RWPE2 (cell line): Measurements from ENCODE around the gene INKA2.

Experiments
- ATAC-seq: fragments of 200-7000 bp; cut with Tn5 transposase; 3 replicates; pipeline ENCODE4 v1.9.1; 2021; ENCODE audit warnings: low read depth
- DNase-seq: peaks from one replicate; pipeline ENCODE4 v3.0.0-alpha.2; 2020; ENCODE audit warnings: low spot score
- H3K27ac ChIP-seq: fragments of 450-650 bp; 2 replicates; pipeline ENCODE4 v1.5.1; 2017; ENCODE audit warnings: mild to moderate bottlenecking; ENCODE audit not compliant: poor library complexity, severe bottlenecking
- H3K27me3 ChIP-seq: fragments of 250-450 bp; sonication (Bioruptor Pico); 2 replicates; pipeline ENCODE4 v1.5.1; 2021; ENCODE audit warnings: mild to moderate bottlenecking, moderate library complexity; ENCODE audit not compliant: insufficient read depth, poor library complexity, severe bottlenecking
- H3K36me3 ChIP-seq: fragments of 250-450 bp; sonication (Bioruptor Pico); 2 replicates; pipeline ENCODE4 v1.5.1; 2020; ENCODE audit warnings: low read depth, mild to moderate bottlenecking, moderate library complexity
- H3K4me1 ChIP-seq: fragments of 250-450 bp; sonication (Bioruptor Pico); 2 replicates; pipeline ENCODE4 v1.5.1; 2021; ENCODE audit warnings: mild to moderate bottlenecking, moderate library complexity; ENCODE audit not compliant: insufficient read depth, poor library complexity, severe bottlenecking
- H3K4me3 ChIP-seq: fragments of 250-450 bp; sonication (Bioruptor Pico); 2 replicates; pipeline ENCODE4 v1.5.1; 2021; ENCODE audit warnings: mild to moderate bottlenecking, moderate library complexity; ENCODE audit not compliant: severe bottlenecking
- H3K9me3 ChIP-seq: fragments of 250-450 bp; sonication (Bioruptor Pico); 2 replicates; pipeline ENCODE4 v1.5.1; 2021; ENCODE audit warnings: mild to moderate bottlenecking, moderate library complexity; ENCODE audit not compliant: severe bottlenecking
- CTCF ChIP-seq: fragments of 450-650 bp; IDR thresholded peaks from one replicate; pipeline ENCODE4 v1.5.1; 2017; ENCODE audit warnings: mild to moderate bottlenecking, moderate library complexity; ENCODE audit not compliant: poor library complexity, severe bottlenecking

The INKA2 gene

GRCh38 chr1:111704240-111704639 is 35.0 kb downstream of the INKA2 start:
- DNase-seq (no peak), ATAC-seq (peak; percentile 5; the same call in 1 of the 3 replicates)
- Histone ChIP-seq H3K27me3 (no peaks in the 10 kb centered on the region), H3K9me3 (no peaks in the 10 kb centered on the region), H3K4me1 (peaks cover 17% of the 10 kb centered on the region), H3K27ac (peak overlapping the region; percentile 43), H3K4me3 (no peak overlapping the region), H3K36me3 (peaks cover 63% of the 10 kb centered on the region)
- TF ChIP-seq CTCF = no peak

GRCh38 chr1:111702504-111703050 is 36.6 kb downstream of the INKA2 start:
- Histone ChIP-seq H3K9me3 (no peaks in the 10 kb centered on the region), H3K36me3 (peaks cover 65% of the 10 kb centered on the region), H3K27ac (no peak overlapping the region), H3K4me3 (no peak overlapping the region), H3K27me3 (no peaks in the 10 kb centered on the region), H3K4me1 (peaks cover 17% of the 10 kb centered on the region)
- DNase-seq (no peak), ATAC-seq (no peak)
- TF ChIP-seq CTCF = no peak

GRCh38 chr1:111699268-111699667 is 39.9 kb downstream of the INKA2 start:
- TF ChIP-seq CTCF = no peak
- Histone ChIP-seq H3K27me3 (no peaks in the 10 kb centered on the region), H3K9me3 (no peaks in the 10 kb centered on the region), H3K36me3 (peaks cover 56% of the 10 kb centered on the region), H3K4me3 (no peak overlapping the region), H3K27ac (no peak overlapping the region), H3K4me1 (peaks cover 5% of the 10 kb centered on the region)
- ATAC-seq (no peak), DNase-seq (no peak)

GRCh38 chr1:111696330-111696729 is 42.9 kb downstream of the INKA2 start:
- Histone ChIP-seq H3K4me3 (no peak overlapping the region), H3K27ac (no peak overlapping the region), H3K36me3 (peaks cover 58% of the 10 kb centered on the region), H3K9me3 (no peaks in the 10 kb centered on the region), H3K4me1 (no peaks in the 10 kb centered on the region), H3K27me3 (no peaks in the 10 kb centered on the region)
- TF ChIP-seq CTCF = no peak
- DNase-seq (no peak), ATAC-seq (no peak)

- no peaks in the 10 kb centered on the region for H3K4me1 ChIP-seq
- H3K9me3 ChIP-seq = no peaks in the 10 kb centered on the region
- no peak for TF ChIP-seq CTCF
- H3K27ac ChIP-seq = no peak overlapping the region
- no peak for ATAC-seq
- no peak for DNase-seq
- H3K27me3 ChIP-seq = no peaks in the 10 kb centered on the region
- H3K4me3 ChIP-seq = no peak overlapping the region
- H3K36me3 ChIP-seq = peaks cover 63% of the 10 kb centered on the region
Observed at GRCh38 chr1:111695801-111696200, 43.4 kb downstream of the INKA2 start.
